ENCODE measurements around the gene DEFB124. TPM values are rescaled to one million over a fixed set of nuclear protein-coding genes. Genes with fewer than 3 reads are reported as not detected.

DEFB124 gene
- total and polyA plus RNA-seq, 7 experiments from 2014 or later: not detected

GRCh38 chr20:31516166-31516565 lies 41.2 kb upstream of the DEFB124 start:
- peak overlapping the region; percentile 28 for H3K27ac ChIP-seq (ENCODE audit: low read depth, low read length)
- Mint-ChIP-seq H3K4me3 (no peak overlapping the region), H3K36me3 (peaks cover 0 to 14% (median 5%) of the 10 kb centered on the region in 5 donors), H3K27ac (no peak overlapping the region), H3K9me3 (no peaks in the 10 kb centered on the region), H3K27me3 (no peaks in the 10 kb centered on the region), H3K4me1 (peaks cover 16 to 30% (median 22%) of the 10 kb centered on the region in 7 donors)
- no peak for DNase-seq
- intact Hi-C loops (cut with micrococcal nuclease): loop anchor here in 1 of 2 donors (10.0 kb wide), 1 partner anchor 1231 kb away; no protein-coding TSS in a partner anchor
- H3K27me3 ChIP-seq (ENCODE audit: control insufficient read depth in 2 of 2, insufficient read depth in 2 of 2, low read length in 2 of 2): no peaks in the 10 kb centered on the region
- ATAC-seq: no peak
- H3K36me3 ChIP-seq (ENCODE audit: control insufficient read depth in 2 of 3, insufficient read depth in 3 of 3, low read length in 3 of 3): peaks cover 0 to 24% (median 0%) of the 10 kb centered on the region in 3 experiments
- H3K9me3 ChIP-seq (ENCODE audit: control insufficient read depth in 2 of 3, low read length in 3 of 3): no peaks in the 10 kb centered on the region
- H3K4me3 ChIP-seq (ENCODE audit: low read length): peak overlapping the region; percentile 90
- peaks cover 26% of the 10 kb centered on the region in 2 donors for H3K4me1 ChIP-seq (ENCODE audit: control insufficient read depth in 2 of 2, insufficient read depth in 2 of 2, low read length in 2 of 2)
- ChIA-PET POLR2A (interaction anchor here (1.0 kb wide), 1 partner anchor 31 kb away, joined by 3 read pairs; a partner anchor contains a TSS), CTCF (interaction anchor here (1.9 kb wide), 1 partner anchor 96 kb away, joined by 6 read pairs; no protein-coding TSS in a partner anchor)

GRCh38 chr20:31515775-31516107 lies 40.8 kb upstream of the DEFB124 start:
- Histone ChIP-seq H3K4me3 (ENCODE audit: low read length) (peak overlapping the region; percentile 90), H3K4me1 (ENCODE audit: control insufficient read depth in 2 of 2, insufficient read depth in 2 of 2, low read length in 2 of 2) (peaks cover 26% of the 10 kb centered on the region in 2 donors), H3K36me3 (ENCODE audit: control insufficient read depth in 2 of 3, insufficient read depth in 3 of 3, low read length in 3 of 3) (peaks cover 0 to 19% (median 0%) of the 10 kb centered on the region in 3 experiments), H3K27me3 (ENCODE audit: control insufficient read depth in 2 of 2, insufficient read depth in 2 of 2, low read length in 2 of 2) (no peaks in the 10 kb centered on the region), H3K9me3 (ENCODE audit: control insufficient read depth in 2 of 3, low read length in 3 of 3) (no peaks in the 10 kb centered on the region), H3K27ac (ENCODE audit: low read depth, low read length) (peak overlapping the region; percentile 83)
- Mint-ChIP-seq H3K36me3 (peaks cover 0 to 10% (median 3%) of the 10 kb centered on the region in 5 donors), H3K4me1 (peaks cover 13 to 26% (median 19%) of the 10 kb centered on the region in 7 donors), H3K9me3 (no peaks in the 10 kb centered on the region), H3K27me3 (no peaks in the 10 kb centered on the region), H3K27ac (no peak overlapping the region), H3K4me3 (no peak overlapping the region)
- POLR2A ChIA-PET: interaction anchor here (1.0 kb wide), 1 partner anchor 31 kb away, joined by 3 read pairs; a partner anchor contains a TSS
- intact Hi-C loops (cut with micrococcal nuclease): loop anchor here (2.0 to 10.0 kb wide), 3 partner anchors 89 to 1231 kb away; partner anchors contain the start of genes ID1 (in 2 of the 2) and BCL2L1 (in 1 of the 2)
- DNase-seq: no peak
- no peak for ATAC-seq
- CTCF ChIA-PET: interaction anchor here (1.9 kb wide), 1 partner anchor 97 kb away, joined by 6 read pairs; no protein-coding TSS in a partner anchor

GRCh38 chr20:31515072-31515774 lies 40.3 kb upstream of the DEFB124 start:
- Histone ChIP-seq H3K36me3 (ENCODE audit: control insufficient read depth in 2 of 3, insufficient read depth in 3 of 3, low read length in 3 of 3) (peaks cover 0 to 14% (median 0%) of the 10 kb centered on the region in 3 experiments), H3K27ac (ENCODE audit: low read depth, low read length) (peak overlapping the region; percentile 83), H3K27me3 (ENCODE audit: control insufficient read depth in 2 of 2, insufficient read depth in 2 of 2, low read length in 2 of 2) (no peaks in the 10 kb centered on the region), H3K9me3 (ENCODE audit: control insufficient read depth in 2 of 3, low read length in 3 of 3) (no peaks in the 10 kb centered on the region), H3K4me1 (ENCODE audit: control insufficient read depth in 2 of 2, insufficient read depth in 2 of 2, low read length in 2 of 2) (peaks cover 26% of the 10 kb centered on the region in 2 donors), H3K4me3 (ENCODE audit: low read length) (peak overlapping the region; percentile 90)
- H3K4me3 Mint-ChIP-seq: no peak overlapping the region
- ChIA-PET CTCF (interaction anchor here (1.9 kb wide), 1 partner anchor 97 kb away, joined by 6 read pairs; no protein-coding TSS in a partner anchor), POLR2A (interaction anchor here (1.0 kb wide), 1 partner anchor 32 kb away, joined by 3 read pairs; a partner anchor contains a TSS)
- peaks cover 9 to 21% (median 13%) of the 10 kb centered on the region in 7 donors for H3K4me1 Mint-ChIP-seq
- no peak for DNase-seq
- no peaks in the 10 kb centered on the region for H3K27me3 Mint-ChIP-seq
- no peak overlapping the region for H3K27ac Mint-ChIP-seq
- peaks cover 0 to 6% (median 0%) of the 10 kb centered on the region in 5 donors for H3K36me3 Mint-ChIP-seq
- intact Hi-C loops (cut with micrococcal nuclease): loop anchor here (2.0 to 10.0 kb wide), 3 partner anchors 90 to 1230 kb away; partner anchors contain the start of genes ID1 (in 2 of the 2) and BCL2L1 (in 1 of the 2)
- ATAC-seq: no peak
- no peaks in the 10 kb centered on the region for H3K9me3 Mint-ChIP-seq

- H3K4me3 Mint-ChIP-seq: peak within 1 kb of the TSS in 3 of 10 donors; percentile 48 to 77 (median 75)
- H3K36me3 ChIP-seq (ENCODE audit: control insufficient read depth in 2 of 3, insufficient read depth in 3 of 3, low read length in 3 of 3): peaks cover 0 to 9% (median 0%) of the 10 kb centered on the region in 3 experiments
- ChIA-PET POLR2A (interaction anchor here (0.6 kb wide), 1 partner anchor 54 kb away, joined by 3 read pairs; no protein-coding TSS in a partner anchor), CTCF (interaction anchor here (1.0 to 1.2 kb wide), 2 partner anchors 11 to 54 kb away, joined by 3 read pairs; no protein-coding TSS in a partner anchor)
- no peaks in the 10 kb centered on the region for H3K27me3 ChIP-seq (ENCODE audit: control insufficient read depth in 2 of 2, insufficient read depth in 2 of 2, low read length in 2 of 2)
- no peaks in the 10 kb centered on the region for H3K9me3 ChIP-seq (ENCODE audit: control insufficient read depth in 2 of 3, low read length in 3 of 3)
- H3K27ac ChIP-seq (ENCODE audit: low read depth, low read length): peak within 1 kb of the TSS; percentile 83
- peaks cover 26% of the 10 kb centered on the region in 2 donors for H3K4me1 ChIP-seq (ENCODE audit: control insufficient read depth in 2 of 2, insufficient read depth in 2 of 2, low read length in 2 of 2)
- intact Hi-C loops (cut with micrococcal nuclease): loop anchor here (1.0 to 10.0 kb wide), 9 partner anchors 33 to 1230 kb away; partner anchors contain the start of genes ID1 (in 2 of the 2) and BCL2L1 (in 1 of the 2)
- peak within 1 kb of the TSS; percentile 90 for H3K4me3 ChIP-seq (ENCODE audit: low read length)
- peaks cover 5 to 13% (median 9%) of the 10 kb centered on the region in 7 donors for H3K4me1 Mint-ChIP-seq
- peaks cover 0 to 5% (median 0%) of the 10 kb centered on the region in 5 donors for H3K36me3 Mint-ChIP-seq
- H3K9me3 Mint-ChIP-seq: no peaks in the 10 kb centered on the region
- ATAC-seq: peak; percentile 96
- peak within 1 kb of the TSS in 4 of 9 donors; percentile 80 to 92 (median 87) for H3K27ac Mint-ChIP-seq
- H3K27me3 Mint-ChIP-seq: peaks cover 0 to under 1% (median 0%) of the 10 kb centered on the region in 5 donors
- peak; percentile 79 to 89 (median 88) for DNase-seq
These were observed 39.5 kb upstream of the DEFB124 start, which contains the start of gene HM13 for GRCh38 chr20:31514154-31515071. TSS of gene HM13 (plus strand) at chr20:31514442. CDS start at chr20:31514552, 110 bp downstream.

GRCh38 chr20:31508517-31509244 lies 33.8 kb upstream of the DEFB124 start:
- CTCF ChIA-PET: no interaction called here
- H3K9me3 Mint-ChIP-seq: peaks cover 0 to 7% (median 0%) of the 10 kb centered on the region in 11 donors
- POLR2A ChIA-PET: no interaction called here
- Histone ChIP-seq H3K27ac (ENCODE audit: low read depth, low read length) (no peak overlapping the region), H3K4me1 (ENCODE audit: control insufficient read depth in 2 of 2, insufficient read depth in 2 of 2, low read length in 2 of 2) (no peaks in the 10 kb centered on the region), H3K9me3 (ENCODE audit: control insufficient read depth in 2 of 3, low read length in 3 of 3) (no peaks in the 10 kb centered on the region), H3K4me3 (ENCODE audit: low read length) (no peak overlapping the region), H3K27me3 (ENCODE audit: control insufficient read depth in 2 of 2, insufficient read depth in 2 of 2, low read length in 2 of 2) (no peaks in the 10 kb centered on the region), H3K36me3 (ENCODE audit: control insufficient read depth in 2 of 3, insufficient read depth in 3 of 3, low read length in 3 of 3) (no peaks in the 10 kb centered on the region)
- DNase-seq (no peak), ATAC-seq (no peak)
- no peak overlapping the region for H3K4me3 Mint-ChIP-seq
- no peak overlapping the region for H3K27ac Mint-ChIP-seq
- peaks cover 8 to 19% (median 10%) of the 10 kb centered on the region in 5 donors for H3K27me3 Mint-ChIP-seq
- H3K4me1 Mint-ChIP-seq: peaks cover 0 to 6% (median 2%) of the 10 kb centered on the region in 7 donors
- intact Hi-C loops (cut with micrococcal nuclease): no loop called here
- peaks cover 0 to 5% (median 0%) of the 10 kb centered on the region in 5 donors for H3K36me3 Mint-ChIP-seq

Measured in naive thymus-derived CD4-positive, alpha-beta T cell (primary cell).